Amygdala (tissue), 56 donors: ENCODE data around the gene ADAMTS9.
A peak's percentile ranks its signal among the peaks of the same experiment; 100 is the strongest.

ENCODE experiments used
- DNase-seq, 56 donors: peaks; one replicate each; lab custom pipeline; 2025; lab: John Stamatoyannopoulos, UW

The ADAMTS9 gene

GRCh38 chr3:64588380-64588779 is 99.4 kb downstream of the ADAMTS9 start:
- no peak for DNase-seq

- DNase-seq, result no peak
Observed at GRCh38 chr3:64586952-64587351, 100.8 kb downstream of the ADAMTS9 start.

GRCh38 chr3:64584179-64584578 is 103.6 kb downstream of the ADAMTS9 start:
- DNase-seq, result peak in 1 of 56 donors; percentile 5

- no peak for DNase-seq
Observed at GRCh38 chr3:64578797-64579196, 109.0 kb downstream of the ADAMTS9 start.

GRCh38 chr3:64578062-64578770 is 109.6 kb downstream of the ADAMTS9 start:
- no peak for DNase-seq

GRCh38 chr3:64576211-64576775 is 111.5 kb downstream of the ADAMTS9 start:
- no peak for DNase-seq

GRCh38 chr3:64575211-64575844 is 112.5 kb downstream of the ADAMTS9 start:
- DNase-seq, result no peak

GRCh38 chr3:64574194-64574593 is 113.6 kb downstream of the ADAMTS9 start:
- DNase-seq, result no peak

GRCh38 chr3:64571982-64572381 is 115.8 kb downstream of the ADAMTS9 start:
- DNase-seq, result peak in 1 of 56 donors; percentile 1

GRCh38 chr3:64568895-64569517 is 118.8 kb downstream of the ADAMTS9 start:
- no peak for DNase-seq

GRCh38 chr3:64566859-64567258 is 120.9 kb downstream of the ADAMTS9 start:
- DNase-seq, result no peak

GRCh38 chr3:64563751-64564150 is 124.0 kb downstream of the ADAMTS9 start:
- no peak for DNase-seq

- no peak for DNase-seq
Observed at GRCh38 chr3:64561868-64562267, 125.9 kb downstream of the ADAMTS9 start.

- no peak for DNase-seq
Observed at GRCh38 chr3:64561325-64561843, 126.4 kb downstream of the ADAMTS9 start.

- no peak for DNase-seq
Observed at GRCh38 chr3:64560791-64561190, 127.0 kb downstream of the ADAMTS9 start.

GRCh38 chr3:64559588-64559987 is 128.2 kb downstream of the ADAMTS9 start:
- DNase-seq, result no peak

GRCh38 chr3:64556046-64556445 is 131.8 kb downstream of the ADAMTS9 start:
- no peak for DNase-seq

GRCh38 chr3:64555351-64555750 is 132.4 kb downstream of the ADAMTS9 start:
- DNase-seq, result no peak

- DNase-seq, result no peak
Observed at GRCh38 chr3:64554096-64554920, 133.5 kb downstream of the ADAMTS9 start.

GRCh38 chr3:64552966-64553365 is 134.8 kb downstream of the ADAMTS9 start:
- DNase-seq, result no peak
